IgD-negative memory B cell (primary cell): ENCODE results near the gene TBC1D22A. TPM values are rescaled to one million over a fixed set of nuclear protein-coding genes. Genes with fewer than 3 reads are reported as not detected.
"Not testable (repeated sequence)": the region's sequence is repeated elsewhere in the genome, so short reads cannot be mapped to it uniquely, and the experiment has no call there.

Experiments
- H3K27ac Mint-ChIP-seq, 3 donors: one replicate each; pipeline ENCODE4 v1.8.0; 2020 to 2022; ENCODE audit warnings: mild to moderate bottlenecking in 3 of 3, mixed read lengths in 3 of 3, moderate library complexity in 1 of 3
- H3K27me3 Mint-ChIP-seq: one replicate; pipeline ENCODE4 v1.8.0; 2021; ENCODE audit warnings: mixed read lengths
- H3K36me3 Mint-ChIP-seq: one replicate; pipeline ENCODE4 v1.8.0; 2020; ENCODE audit warnings: mild to moderate bottlenecking, mixed read lengths
- H3K4me1 Mint-ChIP-seq, 3 donors: one replicate each; pipeline ENCODE4 v1.8.0; 2020 to 2022; ENCODE audit warnings: mixed read lengths in 3 of 3, mild to moderate bottlenecking in 1 of 3
- H3K4me3 Mint-ChIP-seq, 4 donors: one replicate each; pipeline ENCODE4 v1.8.0; 2020 to 2022; ENCODE audit warnings: mild to moderate bottlenecking in 4 of 4, mixed read lengths in 4 of 4, moderate library complexity in 3 of 4
- H3K9me3 Mint-ChIP-seq, 3 donors: one replicate each; pipeline ENCODE4 v1.8.0; 2020 to 2021; ENCODE audit warnings: mixed read lengths in 3 of 3, mild to moderate bottlenecking in 1 of 3
- polyA plus RNA-seq: library from polyadenylated mRNA; unstranded; fragments of 300-500 nt; fragmentation: Illumina TruSeq; gene quantifications from one replicate; pipeline ENCODE4 v1.2.3, GENCODE V29; 2021

The TBC1D22A gene
- polyA plus RNA-seq, 1 donor from 2014 or later = 64.3 TPM

DNA sequence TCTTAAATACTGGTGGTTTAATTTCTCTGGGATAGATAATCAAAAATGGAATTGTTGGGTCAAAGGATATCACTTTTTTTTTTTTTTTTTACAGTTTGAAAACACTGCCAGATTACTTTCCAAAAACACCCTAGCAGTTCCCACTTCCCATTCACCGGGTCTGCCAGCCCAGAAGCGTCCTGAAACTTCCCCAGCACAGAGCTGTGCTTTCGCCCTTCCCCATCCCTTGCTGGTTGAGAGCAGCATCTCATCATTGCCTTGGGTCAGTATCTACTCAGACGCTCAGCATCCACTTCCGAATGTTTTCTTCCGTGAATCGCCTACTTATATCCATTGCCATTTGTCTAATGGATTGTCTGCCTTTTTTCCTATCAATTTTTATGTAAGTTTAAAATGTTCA lies 29.9 kb upstream of the TBC1D22A start:
- no peak overlapping the region for H3K4me3 Mint-ChIP-seq
- no peak overlapping the region for H3K27ac Mint-ChIP-seq
- H3K9me3 Mint-ChIP-seq = no peaks in the 10 kb centered on the region
- H3K27me3 Mint-ChIP-seq = no peaks in the 10 kb centered on the region
- peaks cover 30 to 36% (median 35%) of the 10 kb centered on the region in 3 donors for H3K4me1 Mint-ChIP-seq
- peaks cover 4% of the 10 kb centered on the region for H3K36me3 Mint-ChIP-seq

DNA sequence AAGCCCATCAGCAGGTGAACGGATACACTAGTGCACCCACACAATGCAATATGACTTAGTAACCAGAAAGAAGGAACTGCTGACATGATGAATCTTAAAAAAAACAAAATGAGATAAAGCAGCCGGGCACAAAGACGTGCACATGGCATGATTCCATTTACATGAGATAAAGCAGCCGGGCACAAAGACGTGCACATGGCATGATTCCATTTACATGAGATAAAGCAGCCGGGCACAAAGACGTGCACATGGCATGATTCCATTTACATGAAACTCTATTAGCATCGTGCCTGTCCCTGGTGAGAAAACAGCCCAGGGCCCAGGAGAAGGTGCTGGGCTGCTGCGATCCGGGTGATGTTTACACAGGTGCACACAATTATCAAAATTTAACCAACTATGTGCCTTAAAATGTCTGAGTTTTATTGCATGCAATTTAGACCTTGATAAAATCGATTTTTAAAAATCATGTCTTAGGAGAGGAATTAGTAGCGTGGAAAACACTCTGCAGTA lies 28.2 kb upstream of the TBC1D22A start:
- Mint-ChIP-seq H3K27ac (peak overlapping the region in 2 of 3 donors; percentile 63 to 91), H3K4me3 (peak overlapping the region; percentile 73 to 93 (median 88)), H3K4me1 (peaks cover 30 to 37% (median 36%) of the 10 kb centered on the region in 3 donors)
- not testable (repeated sequence) for H3K9me3 Mint-ChIP-seq, H3K27me3 Mint-ChIP-seq, H3K36me3 Mint-ChIP-seq

DNA sequence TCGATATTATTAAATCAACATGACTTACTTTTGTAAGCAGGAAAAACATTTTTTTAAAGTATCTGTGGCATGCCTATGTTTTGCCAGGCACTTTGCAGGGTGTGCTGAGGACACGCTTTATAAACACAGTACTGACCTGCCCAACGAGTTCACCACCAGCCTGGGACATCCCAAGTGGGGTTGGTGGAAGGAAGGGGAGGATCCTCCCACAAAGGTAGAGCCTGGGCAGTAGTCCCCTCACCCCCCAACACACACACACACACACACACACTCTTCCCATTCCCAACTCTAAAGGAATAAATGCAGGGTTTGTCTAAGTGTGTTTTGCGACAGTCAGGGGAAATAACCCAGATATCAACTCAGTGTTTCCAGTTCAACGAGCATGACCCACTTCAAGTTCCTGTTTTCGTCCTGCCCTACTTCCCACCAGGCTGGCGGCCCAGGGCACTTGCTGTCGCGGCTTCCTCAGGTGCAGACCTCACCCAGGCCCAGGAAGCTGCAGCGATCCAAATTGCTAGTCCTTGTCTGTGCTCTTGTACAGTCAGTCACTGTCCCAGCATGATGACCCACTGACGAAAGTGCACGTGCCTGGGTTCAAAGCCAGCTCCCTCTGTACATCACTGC lies 27.5 kb upstream of the TBC1D22A start:
- no peaks in the 10 kb centered on the region for H3K9me3 Mint-ChIP-seq
- peak overlapping the region; percentile 73 to 93 (median 88) for H3K4me3 Mint-ChIP-seq
- H3K36me3 Mint-ChIP-seq = peaks cover 3% of the 10 kb centered on the region
- peaks cover 26 to 35% (median 33%) of the 10 kb centered on the region in 3 donors for H3K4me1 Mint-ChIP-seq
- no peaks in the 10 kb centered on the region for H3K27me3 Mint-ChIP-seq
- peak overlapping the region; percentile 63 to 91 (median 87) for H3K27ac Mint-ChIP-seq

GRCh38 chr22:46735747-46736608 lies 26.5 kb upstream of the TBC1D22A start:
- H3K4me3 Mint-ChIP-seq = peak overlapping the region; percentile 62 to 98 (median 91)
- peaks cover 3% of the 10 kb centered on the region for H3K36me3 Mint-ChIP-seq
- H3K27me3 Mint-ChIP-seq = no peaks in the 10 kb centered on the region
- no peaks in the 10 kb centered on the region for H3K9me3 Mint-ChIP-seq
- H3K27ac Mint-ChIP-seq = peak overlapping the region in 2 of 3 donors; percentile 91 to 95
- H3K4me1 Mint-ChIP-seq = peaks cover 26 to 35% (median 29%) of the 10 kb centered on the region in 3 donors

GRCh38 chr22:46736705-46737104 lies 25.7 kb upstream of the TBC1D22A start:
- Mint-ChIP-seq H3K9me3 (no peaks in the 10 kb centered on the region), H3K27ac (peak overlapping the region in 2 of 3 donors; percentile 84 to 95), H3K4me3 (peak overlapping the region; percentile 85 to 98 (median 91)), H3K4me1 (peaks cover 26 to 33% (median 29%) of the 10 kb centered on the region in 3 donors), H3K36me3 (peaks cover 2% of the 10 kb centered on the region), H3K27me3 (no peaks in the 10 kb centered on the region)

GRCh38 chr22:46737105-46737975 lies 25.1 kb upstream of the TBC1D22A start:
- Mint-ChIP-seq H3K36me3 (peaks cover 2% of the 10 kb centered on the region), H3K27me3 (no peaks in the 10 kb centered on the region), H3K27ac (peak overlapping the region; percentile 84 to 95 (median 85)), H3K9me3 (no peaks in the 10 kb centered on the region), H3K4me3 (peak overlapping the region; percentile 85 to 98 (median 91)), H3K4me1 (peaks cover 26 to 33% (median 29%) of the 10 kb centered on the region in 3 donors)

DNA sequence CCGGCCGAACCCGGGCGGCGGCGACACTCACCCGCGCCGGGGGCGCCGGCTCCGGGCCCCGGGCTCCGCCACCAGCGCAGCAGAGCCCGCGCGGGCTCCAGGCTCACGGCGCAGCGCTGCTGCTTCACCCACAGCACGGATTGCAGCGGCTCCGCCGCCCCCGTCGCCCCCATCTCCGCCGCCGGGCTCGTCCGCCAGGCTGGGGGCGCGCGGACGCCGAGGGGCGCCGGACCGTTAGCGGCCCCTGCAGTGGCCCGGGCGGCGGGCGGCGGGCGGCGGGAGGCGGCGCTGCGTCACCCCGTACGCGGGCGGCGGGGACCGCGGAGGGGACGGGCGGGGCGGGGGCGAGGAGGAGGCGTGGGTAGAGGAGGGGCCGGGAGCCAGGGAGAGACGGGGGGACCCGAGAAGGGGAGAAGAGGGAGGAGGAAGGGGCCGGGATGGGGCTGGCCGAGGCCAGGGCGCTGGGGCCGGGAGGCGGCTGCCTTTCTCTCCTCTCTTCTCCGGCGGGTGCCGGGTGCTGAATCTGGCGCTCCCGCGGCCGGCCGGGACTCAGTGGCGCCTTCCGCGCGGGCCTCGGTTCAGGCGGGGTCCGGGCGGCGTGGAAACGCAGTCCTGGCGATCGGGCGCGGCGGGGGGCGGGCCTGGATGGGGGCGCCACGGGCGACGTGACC lies 24.3 kb upstream of the TBC1D22A start, which contains the start of gene CERK:
Gene CERK (minus strand): TSS at position 277 of the 671 bp plus-strand sequence. CDS start 104 bp downstream, at position 173.
- no peaks in the 10 kb centered on the region for H3K27me3 Mint-ChIP-seq
- peaks cover 26 to 30% (median 29%) of the 10 kb centered on the region in 3 donors for H3K4me1 Mint-ChIP-seq
- no peaks in the 10 kb centered on the region for H3K9me3 Mint-ChIP-seq
- peaks cover 2% of the 10 kb centered on the region for H3K36me3 Mint-ChIP-seq
- H3K4me3 Mint-ChIP-seq = peak within 1 kb of the TSS; percentile 85 to 98 (median 96)
- H3K27ac Mint-ChIP-seq = peak within 1 kb of the TSS; percentile 84 to 95 (median 85)

DNA sequence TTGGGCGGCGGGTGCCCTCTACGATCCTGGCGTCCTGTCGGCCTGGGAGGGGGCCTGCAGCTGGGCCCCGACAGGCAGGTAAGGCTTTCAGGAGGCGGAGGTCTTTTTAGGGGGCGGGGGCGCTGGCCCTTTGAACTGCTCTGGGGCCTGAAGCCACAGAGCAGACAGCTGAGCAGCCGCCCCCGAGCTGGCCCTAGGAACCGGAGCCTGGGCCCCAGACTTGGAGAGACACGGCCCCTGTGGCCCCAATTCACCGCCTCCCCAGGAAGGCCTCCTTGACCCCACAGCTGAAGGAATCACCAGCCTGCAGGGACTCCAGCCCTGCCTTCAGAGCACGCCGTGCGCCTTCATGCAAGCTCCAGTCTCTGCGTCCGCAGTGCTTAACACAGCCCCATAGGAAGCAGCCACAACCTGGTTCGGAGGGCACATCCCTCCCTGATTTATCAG lies 23.8 kb upstream of the TBC1D22A start:
- Mint-ChIP-seq H3K27ac (peak overlapping the region in 2 of 3 donors; percentile 33 to 57), H3K27me3 (no peaks in the 10 kb centered on the region), H3K4me1 (peaks cover 26 to 30% (median 29%) of the 10 kb centered on the region in 3 donors)

DNA sequence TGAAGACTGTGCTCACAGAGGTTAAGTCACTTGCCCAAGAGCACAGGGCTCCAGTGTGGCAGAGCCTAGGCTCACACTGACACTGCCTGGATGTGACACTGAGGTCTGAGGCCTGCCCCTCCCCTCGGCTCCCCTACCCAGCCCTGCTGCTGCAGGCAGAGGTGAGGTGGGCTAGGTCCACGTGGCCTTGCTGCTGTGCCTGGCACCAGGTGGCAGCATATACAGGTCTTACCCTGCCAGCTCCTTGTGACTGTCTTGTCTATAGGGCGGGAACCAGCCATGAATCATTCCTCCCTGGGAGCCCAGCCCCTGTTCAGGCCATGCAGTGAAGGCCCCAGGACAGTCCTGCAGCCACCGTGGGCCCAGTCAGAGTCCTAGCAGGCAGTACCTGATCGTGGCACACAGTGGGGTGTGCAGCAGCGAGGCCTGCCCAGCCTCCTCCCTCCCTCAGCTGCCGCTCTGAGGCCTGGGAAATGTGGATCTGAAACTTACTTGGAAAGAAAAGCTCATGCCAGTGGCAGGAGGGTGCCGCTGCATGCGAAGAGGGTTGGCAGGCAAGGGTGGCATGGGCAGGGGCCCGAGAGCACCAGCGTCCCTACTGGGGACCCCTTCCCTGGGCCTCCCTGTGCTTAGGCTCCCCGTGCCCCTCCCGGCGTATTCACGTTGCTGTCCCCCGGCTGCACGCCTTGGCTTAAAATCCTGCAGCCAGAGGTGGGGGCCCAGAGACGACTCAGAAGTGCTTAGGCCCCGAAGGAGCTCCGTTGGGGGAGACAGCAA lies 23.2 kb upstream of the TBC1D22A start:
- Mint-ChIP-seq H3K27me3 (no peaks in the 10 kb centered on the region), H3K9me3 (no peaks in the 10 kb centered on the region), H3K36me3 (peaks cover 2% of the 10 kb centered on the region), H3K4me3 (peak overlapping the region; percentile 73 to 94 (median 88)), H3K4me1 (peaks cover 21 to 27% (median 26%) of the 10 kb centered on the region in 3 donors), H3K27ac (peak overlapping the region in 2 of 3 donors; percentile 33 to 57)

More for the DNA sequence above, 23.8 kb upstream of the TBC1D22A start:
- peaks cover 2% of the 10 kb centered on the region for H3K36me3 Mint-ChIP-seq
- H3K4me3 Mint-ChIP-seq = peak overlapping the region; percentile 73 to 94 (median 88)
- H3K9me3 Mint-ChIP-seq = no peaks in the 10 kb centered on the region

DNA sequence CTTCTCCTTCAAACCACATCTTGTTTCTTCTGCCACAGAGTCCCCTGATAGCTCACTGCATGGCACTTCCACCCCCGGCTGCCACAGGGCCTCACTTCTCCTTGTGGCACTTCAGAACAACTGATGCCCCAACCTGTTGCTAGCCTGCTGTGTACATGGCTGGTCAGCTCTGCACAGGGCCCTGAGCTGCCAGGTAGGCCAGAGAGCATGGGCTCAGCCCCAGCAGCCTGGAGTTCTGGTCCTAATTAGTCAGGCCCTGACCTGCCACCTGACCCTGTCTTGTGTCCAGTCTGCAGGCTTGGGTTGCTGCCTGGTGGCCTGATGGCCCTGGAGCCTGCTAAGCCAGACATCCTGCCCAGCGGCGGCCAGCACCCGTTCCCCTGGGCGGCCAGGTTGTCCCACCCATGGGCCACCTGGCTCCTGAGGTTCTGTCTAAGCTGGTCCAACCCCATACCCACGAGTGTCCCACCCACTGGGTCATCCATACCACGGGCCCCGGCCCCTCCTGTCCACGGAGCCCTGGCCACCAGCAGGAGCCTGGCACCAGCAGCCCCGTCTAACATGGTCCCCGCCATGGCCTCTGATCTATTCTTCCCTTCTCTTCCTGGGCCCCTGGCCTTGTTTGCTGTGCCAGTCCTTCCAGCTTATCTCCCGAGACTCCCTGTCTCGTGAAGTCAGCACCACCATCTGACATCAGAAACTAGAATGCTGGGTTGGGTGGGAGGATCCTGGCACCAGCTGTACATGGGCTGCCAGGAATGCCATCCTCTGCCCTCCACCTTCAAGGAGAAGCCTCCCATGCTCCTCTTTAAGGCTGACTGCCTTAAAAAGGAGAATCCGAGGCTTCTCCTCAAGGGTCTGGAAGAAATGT lies 21.3 kb upstream of the TBC1D22A start:
- Mint-ChIP-seq H3K4me1 (peaks cover 10 to 11% (median 10%) of the 10 kb centered on the region in 3 donors), H3K9me3 (no peaks in the 10 kb centered on the region), H3K4me3 (peak overlapping the region in 2 of 4 donors; percentile 1 to 29), H3K27me3 (no peaks in the 10 kb centered on the region), H3K36me3 (peaks cover 2% of the 10 kb centered on the region), H3K27ac (peak overlapping the region in 2 of 3 donors; percentile 9 to 42)

GRCh38 chr22:46741974-46742519 lies 20.4 kb upstream of the TBC1D22A start:
- Mint-ChIP-seq H3K27me3 (no peaks in the 10 kb centered on the region), H3K27ac (peak overlapping the region in 1 of 3 donors; percentile 42), H3K9me3 (no peaks in the 10 kb centered on the region), H3K4me1 (peaks cover 5 to 7% (median 5%) of the 10 kb centered on the region in 3 donors), H3K36me3 (peaks cover 2% of the 10 kb centered on the region), H3K4me3 (peak overlapping the region in 1 of 4 donors; percentile 29)

- Mint-ChIP-seq H3K4me3 (peak overlapping the region in 1 of 4 donors; percentile 54), H3K36me3 (no peaks in the 10 kb centered on the region), H3K4me1 (peaks cover 0 to 4% (median 2%) of the 10 kb centered on the region in 3 donors), H3K9me3 (no peaks in the 10 kb centered on the region), H3K27me3 (no peaks in the 10 kb centered on the region), H3K27ac (no peak overlapping the region)
These were observed 19.8 kb upstream of the TBC1D22A start for GRCh38 chr22:46742576-46743221.
